NCI-H2227 treated with DMSO at 0.1 percent for 48 hours (cell line): ENCODE results near the gene ODAD3.
"Not testable (repeated sequence)": the region's sequence is repeated elsewhere in the genome, so short reads cannot be mapped to it uniquely, and the experiment has no call there.

Experiments
- DNase-seq: peaks from one replicate; lab custom pipeline; 2025; lab: John Stamatoyannopoulos, UW

The ODAD3 gene

DNA sequence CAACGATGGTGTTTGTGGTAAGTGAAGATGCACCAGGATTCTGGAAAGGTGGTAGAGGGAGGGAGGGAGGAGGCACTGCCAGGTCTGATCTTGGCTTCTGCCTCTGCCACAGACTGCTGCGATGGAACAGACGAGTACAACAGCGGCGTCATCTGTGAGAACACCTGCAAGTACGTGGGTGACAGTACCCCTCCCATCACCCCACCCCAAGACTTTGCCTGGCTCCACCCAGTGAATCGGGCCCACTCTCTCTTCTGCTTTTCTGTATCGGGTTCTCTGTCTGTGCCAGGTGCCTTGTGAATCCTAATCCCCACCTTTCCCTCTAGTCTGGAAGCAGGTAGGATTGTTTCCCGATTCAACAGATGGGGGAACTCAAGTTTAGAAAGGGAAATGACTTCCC, 3.0 kb upstream of the ODAD3 start:
- no peak for DNase-seq

DNA sequence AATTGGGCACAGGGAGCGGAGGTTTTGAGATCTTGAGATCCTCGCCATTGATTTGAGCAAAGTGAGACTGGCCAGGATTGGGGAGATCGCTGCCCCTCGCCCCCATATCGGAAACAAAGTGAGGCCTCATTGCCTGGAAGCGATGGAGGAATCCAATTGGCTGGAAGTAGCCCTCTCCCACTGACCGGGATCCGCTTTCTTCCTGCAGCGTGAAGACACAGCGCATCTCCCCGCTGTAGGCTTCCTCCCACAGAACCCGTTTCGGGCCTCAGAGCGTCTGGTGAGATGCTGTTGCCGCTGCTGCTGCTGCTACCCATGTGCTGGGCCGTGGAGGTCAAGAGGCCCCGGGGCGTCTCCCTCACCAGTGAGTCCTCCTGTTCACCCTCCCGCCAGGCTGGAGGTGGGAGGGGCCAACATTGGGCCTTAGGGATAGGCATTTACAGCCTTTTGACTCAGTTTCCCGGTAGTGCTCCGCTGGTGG, 952 bp upstream of the ODAD3 start:
- DNase-seq: no peak

DNA sequence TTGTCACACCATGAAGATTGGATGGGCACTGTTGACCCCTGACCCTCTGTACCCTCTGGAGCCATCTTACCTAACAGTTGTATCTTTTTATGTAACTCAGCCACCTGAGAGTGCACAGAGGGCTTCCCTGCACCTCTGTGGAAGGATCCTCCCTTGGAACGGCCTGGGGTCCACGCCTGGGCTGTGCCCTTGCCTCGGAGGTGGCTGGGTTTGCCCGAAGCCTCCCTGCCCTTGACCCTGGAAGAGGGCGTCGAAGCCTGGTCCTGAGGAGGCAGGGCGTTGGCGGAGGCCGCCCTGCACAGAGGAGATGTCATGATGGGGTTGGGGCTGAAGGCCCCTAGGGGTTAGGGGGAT, 241 bp downstream of the ODAD3 start:
- DNase-seq: no peak

DNA sequence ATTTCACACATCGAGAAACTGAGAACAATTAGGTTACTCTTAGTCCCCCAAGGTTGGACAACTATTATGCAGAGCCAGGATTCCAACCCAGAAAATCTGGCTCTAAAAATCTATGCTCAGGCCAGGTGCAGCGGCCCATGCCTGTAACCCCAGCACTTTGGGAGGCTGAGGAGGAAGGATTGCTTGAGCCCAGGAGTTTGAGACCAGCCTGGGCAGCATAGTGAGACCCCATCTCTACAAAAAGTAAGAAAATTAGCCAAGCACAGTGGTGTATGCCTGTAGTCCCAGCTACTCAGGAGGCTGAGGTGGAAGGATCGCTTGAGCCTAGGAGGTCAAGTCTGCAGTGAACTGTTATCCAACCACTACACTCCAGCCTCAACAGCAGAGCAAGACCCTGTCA, 1.4 kb downstream of the ODAD3 start:
- not testable (repeated sequence) for DNase-seq

DNA sequence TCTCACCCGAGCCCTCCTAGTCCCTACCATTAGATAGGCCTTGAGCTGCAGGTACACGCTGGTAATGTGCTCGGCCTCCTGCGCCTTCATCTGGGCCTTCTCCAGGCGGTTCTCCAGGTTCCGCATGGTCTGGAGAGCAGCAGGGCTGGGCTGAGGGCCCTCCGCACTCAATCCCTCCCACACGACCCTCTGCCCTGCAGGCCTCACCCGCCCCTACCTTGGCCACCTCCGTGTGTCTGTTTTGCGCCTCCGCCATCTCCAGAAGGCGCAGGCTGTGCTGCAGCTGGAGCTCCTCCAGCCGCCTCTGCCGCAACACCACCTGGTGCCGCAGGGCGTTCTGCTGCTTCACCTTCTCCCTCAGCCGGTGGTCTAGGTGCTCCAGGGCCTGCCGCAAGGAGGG, 8.3 kb downstream of the ODAD3 start:
- no peak for DNase-seq

DNA sequence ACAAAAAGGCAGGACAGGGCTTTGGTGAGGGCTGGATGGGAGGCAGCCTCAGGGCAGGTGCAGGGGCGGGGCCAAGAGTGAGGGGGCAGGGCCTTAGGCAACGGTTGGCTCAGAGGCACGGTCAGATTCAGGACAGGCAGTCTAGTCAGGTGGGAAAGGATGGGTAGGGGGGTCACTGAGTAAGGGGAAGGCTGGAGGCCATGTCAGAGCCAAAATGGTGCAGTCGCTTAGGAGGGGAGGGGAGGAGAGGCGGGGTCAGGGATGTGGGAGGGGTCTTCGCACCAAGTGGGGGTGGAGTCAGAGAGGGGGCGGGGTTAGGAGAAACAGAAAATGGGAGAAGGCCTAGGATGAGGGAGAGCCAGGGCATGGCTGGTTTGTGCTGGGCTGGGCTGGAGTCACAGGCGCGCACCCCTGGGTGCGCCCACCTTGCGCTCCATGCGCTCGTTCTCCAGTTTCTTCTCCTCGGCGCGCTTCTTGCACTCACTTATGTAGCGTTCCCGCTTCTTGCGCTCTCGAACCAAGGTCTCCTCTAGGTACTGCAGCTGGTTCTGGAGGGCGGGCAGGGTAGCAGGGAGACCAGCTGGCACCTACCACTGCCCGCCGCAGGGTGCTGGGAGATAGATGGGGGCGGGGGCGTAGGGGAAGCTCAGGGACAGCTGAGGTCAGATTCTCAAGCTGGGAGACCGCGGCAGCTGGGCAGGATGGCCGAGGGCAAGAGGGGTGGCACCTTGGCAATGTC, 9.0 kb downstream of the ODAD3 start:
- no peak for DNase-seq

DNA sequence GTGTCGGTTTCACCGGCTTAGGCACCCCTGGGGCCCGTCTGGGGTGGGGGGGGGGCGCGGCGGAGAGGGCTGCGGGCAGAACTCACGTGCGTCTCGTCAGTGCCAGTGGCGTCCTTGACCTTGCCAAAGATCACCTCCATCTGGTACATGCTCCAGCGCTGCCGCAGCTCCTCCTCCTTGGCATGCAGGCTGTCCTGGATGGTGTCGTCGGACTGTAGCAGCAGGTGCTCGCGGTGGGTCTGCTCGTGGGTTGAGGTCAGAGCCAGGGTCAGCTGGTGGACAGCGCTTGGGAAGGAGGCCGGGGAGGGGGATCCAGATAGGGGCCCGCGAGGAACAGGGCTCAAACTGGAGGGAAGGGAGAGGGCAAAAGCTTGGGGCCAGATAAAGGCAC, 11.1 kb downstream of the ODAD3 start:
- no peak for DNase-seq

DNA sequence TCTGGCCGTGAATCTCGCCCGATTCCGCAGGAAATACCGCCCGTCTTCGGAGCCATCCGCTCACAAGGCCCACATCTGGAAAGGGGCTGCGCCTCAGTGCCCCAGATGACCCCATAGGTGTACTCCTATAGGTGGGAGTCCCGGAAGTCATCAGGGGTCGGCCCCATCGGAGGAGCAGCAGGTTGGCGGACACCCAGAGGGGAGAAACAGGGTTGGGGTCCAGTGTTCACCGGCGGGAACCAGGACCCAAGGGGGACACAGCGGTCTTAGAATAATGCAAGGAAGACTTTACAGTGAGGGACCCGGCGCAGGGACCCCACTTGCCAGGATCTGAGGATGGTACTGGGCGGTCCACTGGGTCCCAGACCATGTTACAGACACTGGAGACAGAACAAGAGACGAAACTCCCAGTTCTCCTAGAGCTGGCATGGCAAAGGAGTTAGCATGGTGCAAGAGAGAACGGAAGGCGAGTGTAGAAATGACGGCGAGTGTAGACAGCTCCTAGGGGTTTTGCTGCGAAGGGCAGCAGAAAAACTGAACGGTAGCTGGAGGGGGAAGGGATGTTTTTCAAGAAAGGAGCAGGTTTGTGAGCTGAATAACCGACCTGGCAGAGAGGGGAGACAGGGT, 11.6 kb downstream of the ODAD3 start:
- DNase-seq: no peak

DNA sequence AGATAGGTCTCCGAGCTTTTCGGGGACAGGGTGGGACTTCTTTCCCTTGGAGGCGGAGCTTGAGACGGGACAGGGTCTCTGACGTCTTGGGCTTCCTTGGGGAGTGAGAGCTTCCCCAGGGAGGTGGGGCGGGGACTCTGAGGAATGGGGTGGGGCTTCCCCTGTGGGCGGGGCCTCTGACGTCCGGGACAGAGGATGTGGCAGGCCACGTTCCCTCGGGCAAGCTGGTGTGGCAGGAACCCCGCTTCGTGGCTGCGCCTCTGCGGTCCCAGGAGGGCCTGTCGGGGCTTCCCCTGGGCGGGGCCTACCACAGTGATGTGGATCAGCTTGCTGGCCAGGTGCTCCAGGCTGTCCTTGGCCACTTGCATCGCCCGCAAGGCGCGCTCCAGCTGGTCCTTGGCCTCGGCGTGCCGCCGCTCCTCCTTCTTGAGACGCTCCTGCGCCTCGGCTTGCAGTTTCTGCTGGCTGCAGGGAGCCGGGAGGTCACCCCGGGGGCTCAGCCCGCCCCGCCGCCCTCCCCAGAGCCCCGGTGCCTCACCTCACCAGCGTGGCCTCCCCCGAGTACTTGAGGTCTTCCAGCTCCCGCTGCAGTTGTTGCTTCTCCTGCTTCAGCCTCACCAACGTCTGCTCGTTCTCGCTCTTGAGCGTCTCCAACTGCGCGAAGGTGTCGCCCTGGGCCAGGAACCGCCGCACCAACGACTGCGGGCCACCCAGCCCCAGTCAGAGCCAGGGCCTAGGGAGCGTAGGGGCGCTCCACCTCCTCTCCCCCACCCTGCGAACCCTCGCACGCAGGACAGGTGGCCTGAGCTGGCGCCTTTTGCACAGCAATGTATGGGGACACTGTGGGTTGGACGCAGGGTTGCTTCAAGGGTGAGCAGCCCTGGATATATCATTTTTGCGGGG, 12.5 kb downstream of the ODAD3 start:
- no peak for DNase-seq

DNA sequence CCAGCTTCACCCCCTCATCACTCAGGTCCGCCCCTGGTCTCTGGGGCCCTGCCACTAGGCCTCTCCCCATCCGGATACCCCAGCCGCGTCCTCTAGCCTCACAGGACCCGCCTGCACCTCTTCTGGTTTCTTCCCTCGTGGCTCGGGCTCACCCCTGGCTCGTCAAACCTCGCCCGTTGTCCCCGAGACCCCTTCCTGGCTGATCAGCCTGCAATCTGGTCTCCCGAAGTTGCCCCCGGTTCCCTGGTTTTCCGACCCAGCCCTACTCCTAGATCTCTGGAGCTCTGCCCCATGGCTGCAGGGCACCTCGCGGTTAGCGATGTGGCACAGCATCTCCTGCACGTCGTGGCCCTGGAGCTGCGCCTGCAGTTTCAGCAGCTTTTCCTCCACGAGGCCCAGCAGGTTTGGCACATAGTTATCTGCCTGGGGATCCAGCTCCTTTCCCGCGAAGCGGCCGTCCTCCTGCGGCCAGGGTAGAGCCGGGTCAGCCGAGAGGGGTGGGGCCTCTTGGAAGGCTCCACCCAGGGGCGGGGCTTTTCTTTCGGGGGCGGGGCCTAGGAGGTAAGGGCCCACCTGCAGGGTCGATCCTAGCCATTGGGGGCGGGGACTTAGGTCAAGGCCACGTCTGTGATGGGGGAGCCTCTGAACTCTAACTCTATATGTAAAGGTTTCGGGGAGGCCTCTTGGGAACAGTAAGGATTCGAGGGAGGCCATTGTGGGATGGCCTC, 13.4 kb downstream of the ODAD3 start:
- no peak for DNase-seq

DNA sequence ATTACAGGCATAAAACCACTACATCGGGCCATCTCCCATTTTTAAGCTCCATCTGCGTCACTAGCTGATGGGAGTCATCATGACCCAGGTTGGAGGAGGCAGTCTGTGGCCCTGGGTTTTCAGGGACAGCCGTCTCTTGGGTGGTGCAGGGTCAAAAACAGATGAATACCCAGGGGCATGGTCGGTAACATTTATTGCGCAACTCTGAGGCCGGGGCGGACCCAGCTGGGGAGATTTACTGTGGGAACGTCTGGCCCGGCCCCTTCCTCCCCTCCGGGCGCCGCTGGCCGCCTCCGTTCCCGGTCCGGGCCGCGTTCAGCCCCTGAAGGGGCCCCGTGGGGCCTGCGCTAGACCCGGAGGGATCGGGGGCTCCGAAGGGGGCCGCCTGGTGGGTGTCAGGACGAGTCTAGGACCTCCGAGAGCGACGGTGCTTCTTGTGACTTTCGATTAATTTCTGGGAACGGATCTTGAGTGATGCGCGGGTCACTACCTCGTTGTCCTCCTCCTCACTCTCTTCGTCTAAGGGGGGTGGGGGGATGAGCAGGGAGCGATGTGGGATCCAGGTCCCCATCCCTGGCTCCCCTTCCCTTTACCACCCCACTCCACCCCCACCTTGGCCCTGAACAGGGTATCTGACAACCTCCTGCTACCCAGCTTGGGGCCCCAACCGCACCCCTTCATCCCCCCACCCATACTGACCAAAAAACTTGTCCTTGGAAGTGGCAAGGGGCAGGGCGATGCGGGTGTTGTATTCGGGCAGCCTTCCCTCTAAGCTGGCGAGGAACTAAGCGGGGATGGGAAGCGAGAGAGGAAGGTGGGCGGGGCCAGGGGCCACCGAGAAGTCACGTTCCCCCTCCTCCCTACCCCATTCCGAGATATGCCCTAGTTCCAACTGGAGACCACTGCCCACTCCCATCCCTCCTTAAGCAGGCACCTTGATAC, 14.2 kb downstream of the ODAD3 start:
- DNase-seq: peak; percentile 17

DNA sequence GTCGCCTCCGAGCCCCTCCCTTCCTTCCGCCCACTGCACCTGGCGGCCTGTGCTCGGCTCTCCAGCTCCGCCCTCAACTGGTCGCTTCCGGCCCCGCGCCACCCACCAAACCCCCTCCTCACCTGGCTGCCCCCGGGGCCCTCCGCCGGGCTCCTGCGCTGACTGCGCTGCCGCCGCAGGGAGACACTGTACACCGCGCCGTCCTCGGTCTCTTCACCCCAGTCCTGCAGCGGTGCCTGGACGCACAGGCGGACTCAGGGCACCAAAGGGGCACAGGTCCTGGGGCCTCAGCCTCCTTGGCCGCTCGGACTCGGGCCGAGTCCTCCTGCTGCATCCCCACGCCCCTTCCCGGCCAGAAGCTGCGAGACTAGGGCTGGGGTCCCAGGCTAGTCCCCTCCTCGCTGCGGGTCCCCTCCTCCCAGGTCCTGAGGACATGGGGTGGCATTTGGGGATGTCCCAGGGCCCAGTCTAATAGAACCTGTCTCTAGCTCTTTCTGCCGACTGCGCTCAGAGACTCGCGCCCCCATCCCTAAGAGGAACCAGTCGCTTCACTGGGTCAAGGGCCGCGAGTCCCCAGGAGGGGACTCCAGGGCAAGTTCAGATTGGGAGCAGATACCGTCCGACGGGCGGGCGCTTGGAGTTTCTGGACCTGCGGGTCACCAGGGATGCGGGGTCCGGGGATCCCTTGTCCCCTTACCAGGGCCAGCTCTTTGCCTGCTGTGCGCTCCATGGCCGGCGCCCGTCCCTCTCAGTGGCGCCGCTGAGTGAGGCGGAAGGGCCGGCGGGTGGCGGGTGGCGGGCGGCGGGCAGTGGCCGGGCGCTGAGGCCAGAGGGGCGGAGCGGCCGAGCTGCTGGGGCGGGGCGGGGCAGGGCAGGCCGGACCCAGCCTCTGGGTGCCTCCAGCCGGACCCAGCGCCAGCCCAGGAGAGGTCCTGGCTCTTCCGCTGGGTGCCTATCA, 16.1 kb downstream of the ODAD3 start, which contains the start of gene RGL3:
Gene RGL3 (minus strand): TSS at position 766 of the 958 bp plus-strand sequence. CDS start 36 bp downstream, at position 730.
- DNase-seq: no peak

DNA sequence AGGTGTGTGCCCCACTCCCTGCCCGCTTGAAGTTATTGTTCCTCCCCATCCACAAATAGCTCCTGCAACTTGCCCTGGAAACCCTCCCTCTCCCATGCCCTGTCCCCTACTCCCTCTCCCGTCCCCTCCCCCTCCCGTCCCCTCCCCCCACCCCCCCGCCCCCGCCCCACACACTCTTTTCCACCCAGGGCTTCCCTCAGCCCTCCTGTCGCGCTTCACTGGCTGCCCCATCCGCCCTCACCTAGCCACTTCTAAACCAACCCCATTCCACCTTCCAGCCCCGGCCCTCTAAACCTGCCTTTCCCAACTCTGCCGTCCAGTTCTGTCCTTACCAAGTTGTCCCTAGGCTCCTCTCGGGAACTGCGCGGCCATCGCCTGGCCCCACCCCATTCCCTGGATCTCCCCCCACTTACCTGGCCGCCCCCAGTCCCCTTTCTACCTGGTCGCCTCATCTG, 16.8 kb downstream of the ODAD3 start:
- DNase-seq: no peak

DNA sequence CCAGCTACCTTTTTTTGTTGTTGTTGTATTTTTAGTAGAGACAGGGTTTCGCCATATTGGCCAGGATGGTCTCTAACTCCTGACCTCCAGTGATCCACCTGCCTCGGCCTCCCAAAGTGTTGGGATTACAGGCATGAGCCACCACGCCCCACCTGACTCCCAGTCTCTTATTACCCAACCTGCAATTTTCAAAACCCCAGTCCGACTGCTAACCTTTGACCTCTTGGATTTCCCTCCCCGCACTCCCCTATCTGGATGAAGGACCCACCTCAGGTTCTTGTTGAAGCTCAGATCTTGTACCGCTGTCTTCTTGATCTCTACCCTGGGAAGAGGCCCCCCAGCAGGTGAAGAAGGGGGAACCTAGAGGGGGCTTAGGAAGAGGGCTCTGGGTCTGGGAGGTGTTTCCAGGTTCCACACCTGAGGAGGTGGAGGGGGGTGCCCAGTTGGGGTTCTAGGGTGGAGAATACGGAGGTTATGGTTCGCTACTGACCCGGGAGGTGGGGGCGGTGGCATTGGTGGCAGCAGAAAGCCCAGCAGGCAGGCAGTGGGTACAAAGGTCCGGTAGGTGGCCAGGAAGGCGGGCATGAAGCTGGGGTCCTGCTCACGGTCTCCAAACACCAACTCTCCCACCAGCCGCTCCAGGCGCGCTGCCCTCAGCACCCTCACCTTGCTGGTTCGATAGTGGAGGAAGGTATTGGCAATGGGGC, 18.4 kb downstream of the ODAD3 start:
- DNase-seq: no peak

DNA sequence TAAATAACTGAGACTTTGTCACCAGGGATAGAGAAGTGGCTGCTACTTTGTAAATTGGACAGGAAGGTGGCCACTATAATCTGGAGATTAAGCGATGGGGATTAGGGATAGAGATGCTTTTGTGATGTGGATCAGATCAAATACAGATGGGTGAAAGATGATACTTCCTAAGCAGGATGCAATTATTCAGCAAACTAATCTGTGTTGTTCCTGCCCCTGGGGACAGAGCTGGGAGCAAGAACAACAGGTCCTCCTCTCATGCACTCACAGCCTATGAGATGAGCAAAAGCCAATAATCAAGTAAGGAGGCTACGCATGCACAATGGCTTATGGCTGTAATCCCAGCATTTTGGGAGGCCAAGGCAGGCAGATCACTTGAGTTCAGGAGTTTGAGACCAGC, 20.4 kb downstream of the ODAD3 start:
- no peak for DNase-seq

DNA sequence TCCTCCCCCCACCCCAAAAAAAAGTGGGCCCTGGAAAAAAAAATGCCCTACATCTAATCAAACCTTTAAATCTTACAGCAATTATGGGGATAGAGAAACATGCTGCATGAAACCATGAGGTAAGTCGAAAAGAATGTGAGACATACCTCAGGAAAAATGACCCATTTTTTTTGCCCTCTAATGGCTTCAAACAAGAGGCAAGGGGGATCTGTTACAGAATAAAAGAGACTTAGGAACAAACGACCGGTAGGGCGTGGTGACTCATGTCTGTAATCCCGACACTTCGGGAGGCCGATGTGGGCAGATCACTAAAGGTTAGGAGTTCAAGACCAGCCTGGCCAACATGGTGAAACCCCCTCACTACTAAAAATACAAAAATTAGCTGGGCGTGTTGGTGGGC, 24.2 kb downstream of the ODAD3 start:
- DNase-seq: no peak

DNA sequence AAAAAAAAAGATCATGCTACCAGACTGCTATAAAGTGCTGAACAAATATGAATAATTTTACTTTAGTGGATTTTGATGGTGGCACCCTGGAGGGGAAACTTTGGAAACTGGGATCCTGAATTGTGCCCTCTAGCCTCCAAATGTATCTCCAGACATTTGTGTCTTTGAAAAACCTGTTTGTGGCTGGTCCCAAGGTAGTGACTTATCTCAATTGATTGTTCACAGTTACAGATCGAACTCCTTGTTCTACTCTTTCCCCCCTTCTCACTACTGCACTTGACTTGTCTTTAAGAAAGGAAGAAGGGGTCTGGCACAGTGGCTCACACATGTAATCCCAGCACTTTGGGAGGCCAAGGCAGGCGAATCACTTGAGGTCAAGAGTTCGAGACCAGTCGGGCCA, 26.3 kb downstream of the ODAD3 start:
- DNase-seq: no peak

DNA sequence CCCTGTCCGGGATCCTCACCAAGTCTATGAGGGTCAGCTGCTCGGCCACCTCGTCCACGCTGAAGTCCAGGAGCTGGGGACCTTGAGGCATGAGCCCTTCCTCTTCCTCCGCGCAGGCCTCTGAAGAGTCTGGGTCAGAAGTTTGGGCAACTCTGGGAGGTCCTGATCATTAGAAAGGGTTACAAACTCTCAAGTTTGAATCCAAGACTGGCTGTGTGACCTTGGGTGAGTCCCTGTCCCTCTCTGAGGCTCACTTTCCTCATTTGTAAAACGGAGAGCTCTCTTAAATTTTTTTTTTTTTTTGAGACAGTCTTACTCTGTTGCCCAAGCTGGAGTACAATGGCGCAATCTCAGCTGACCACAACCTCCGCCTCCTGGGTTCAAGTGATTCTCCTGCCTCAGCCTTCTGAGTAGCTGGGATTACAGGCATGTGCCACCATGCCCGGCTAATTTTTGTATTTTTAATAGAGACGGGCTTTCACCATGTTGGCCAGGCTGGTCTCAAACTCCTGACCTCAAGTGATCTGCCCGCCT, 28.2 kb downstream of the ODAD3 start:
- DNase-seq: not testable (repeated sequence)
